HEK293 (cell line): Measurements from ENCODE around the gene CADM4.

ENCODE experiments used
- CTCF ChIA-PET: fragments of 350-600 bp; formaldehyde crosslinking; extraction: SDS; loops from one replicate; lab custom pipeline; 2021; ENCODE audit warnings: antibody characterized with exemption; lab: Yijun Ruan, JAX
- POLR2A ChIA-PET: fragments of 300-600 bp; formaldehyde crosslinking; extraction: SDS; loops from one replicate; lab custom pipeline; 2020; ENCODE audit warnings: antibody characterized with exemption, inconsistent platforms; lab: Yijun Ruan, JAX
- H3K27ac ChIP-seq: fragments of 200-500 bp; sonication (Bioruptor generic); 2 replicates; pipeline ENCODE4 v1.5.1; 2014; ENCODE audit warnings: low read depth, low read length, control low read depth, inconsistent platforms; ENCODE audit errors: extremely low read depth
- H3K36me3 ChIP-seq, 2 experiments: fragments of 200-500 bp in 1 of 2; sonication (Bioruptor generic) in 1 of 2; 1 replicate in 1 of 2; 2 replicates in 1 of 2; pipeline ENCODE4 v1.5.1; 2014 to 2017; ENCODE audit warnings: inconsistent platforms in 2 of 2, low read length in 2 of 2; ENCODE audit not compliant: control insufficient read depth in 2 of 2, insufficient read depth in 1 of 2
- H3K4me1 ChIP-seq: fragments of 200-500 bp; sonication (Bioruptor generic); 2 replicates; pipeline ENCODE4 v1.5.1; 2014; ENCODE audit warnings: mild to moderate bottlenecking, low read length, inconsistent platforms; ENCODE audit not compliant: control insufficient read depth, insufficient read depth
- H3K4me3 ChIP-seq: 2 replicates; pipeline ENCODE4 v1.5.1; 2011; ENCODE audit warnings: low read depth, mild to moderate bottlenecking, control low read depth, low read length, moderate library complexity
- H3K9me3 ChIP-seq: fragments of 200-500 bp; sonication (Bioruptor generic); 2 replicates; pipeline ENCODE4 v1.5.1; 2014; ENCODE audit warnings: low read depth, low read length, inconsistent platforms; ENCODE audit not compliant: control insufficient read depth, insufficient read depth
- BCL11A ChIP-seq: fragments of 450-650 bp; formaldehyde crosslinking; IDR thresholded peaks from 2 replicates; pipeline ENCODE4 v1.5.1; 2016; ENCODE audit warnings: low read depth, missing biosample characterization, missing genetic modification characterization
- GLIS1 ChIP-seq: fragments of 450-650 bp; formaldehyde crosslinking; IDR thresholded peaks from 2 replicates; pipeline ENCODE4 v1.5.1; 2016; ENCODE audit warnings: missing biosample characterization, missing genetic modification characterization
- KLF10 ChIP-seq: fragments of 450-650 bp; IDR thresholded peaks from 2 replicates; pipeline ENCODE4 v1.5.1; 2018; ENCODE audit warnings: missing biosample characterization, mild to moderate bottlenecking, missing genetic modification characterization
- KLF8 ChIP-seq: fragments of 450-650 bp; formaldehyde crosslinking; IDR thresholded peaks from 2 replicates; pipeline ENCODE4 v1.5.1; 2016; ENCODE audit warnings: missing biosample characterization, missing genetic modification characterization
- OSR2 ChIP-seq: fragments of 450-650 bp; formaldehyde crosslinking; IDR thresholded peaks from 2 replicates; pipeline ENCODE4 v1.5.1; 2016; ENCODE audit warnings: missing biosample characterization, missing genetic modification characterization
- SCRT2 ChIP-seq: fragments of 450-650 bp; formaldehyde crosslinking; IDR thresholded peaks from 2 replicates; pipeline ENCODE4 v1.5.1; 2016; ENCODE audit warnings: missing biosample characterization, missing genetic modification characterization
- SP3 ChIP-seq: fragments of 450-650 bp; formaldehyde crosslinking; IDR thresholded peaks from 2 replicates; pipeline ENCODE4 v1.5.1; 2016; ENCODE audit warnings: missing biosample characterization, missing genetic modification characterization
- YY2 ChIP-seq: fragments of 450-650 bp; formaldehyde crosslinking; IDR thresholded peaks from 2 replicates; pipeline ENCODE4 v1.5.1; 2016; ENCODE audit warnings: missing biosample characterization, missing genetic modification characterization
- ZNF10 ChIP-seq: fragments of 450-650 bp; formaldehyde crosslinking; IDR thresholded peaks from 2 replicates; pipeline ENCODE4 v1.5.1; 2017; ENCODE audit warnings: missing biosample characterization, missing genetic modification characterization
- ZNF155 ChIP-seq: fragments of 450-650 bp; formaldehyde crosslinking; IDR thresholded peaks from 2 replicates; pipeline ENCODE4 v1.5.1; 2016; ENCODE audit warnings: missing biosample characterization, missing genetic modification characterization
- ZNF157 ChIP-seq: fragments of 450-650 bp; formaldehyde crosslinking; IDR thresholded peaks from 2 replicates; pipeline ENCODE4 v1.5.1; 2016; ENCODE audit warnings: missing biosample characterization, missing genetic modification characterization
- ZNF2 ChIP-seq: fragments of 450-650 bp; formaldehyde crosslinking; IDR thresholded peaks from 2 replicates; pipeline ENCODE4 v1.5.1; 2016; ENCODE audit warnings: missing biosample characterization, missing genetic modification characterization
- ZNF24 ChIP-seq: fragments of 450-650 bp; formaldehyde crosslinking; IDR thresholded peaks from 2 replicates; pipeline ENCODE4 v1.5.1; 2016; ENCODE audit warnings: missing biosample characterization, missing genetic modification characterization
- ZNF248 ChIP-seq: fragments of 450-650 bp; formaldehyde crosslinking; IDR thresholded peaks from 2 replicates; pipeline ENCODE4 v1.5.1; 2017; ENCODE audit warnings: missing biosample characterization, missing genetic modification characterization
- ZNF335 ChIP-seq: fragments of 450-650 bp; formaldehyde crosslinking; conservative IDR thresholded peaks from 2 replicates; pipeline ENCODE4 v1.5.1; 2016; ENCODE audit warnings: missing biosample characterization, missing genetic modification characterization
- ZNF341 ChIP-seq: fragments of 450-650 bp; formaldehyde crosslinking; IDR thresholded peaks from 2 replicates; pipeline ENCODE4; 2016; ENCODE audit warnings: low read depth, missing biosample characterization, missing genetic modification characterization
- ZNF518A ChIP-seq: fragments of 450-650 bp; formaldehyde crosslinking; conservative IDR thresholded peaks from 2 replicates; pipeline ENCODE4 v1.5.1; 2016; ENCODE audit warnings: low read depth, missing biosample characterization, missing genetic modification characterization
- ZNF521 ChIP-seq: fragments of 450-650 bp; formaldehyde crosslinking; IDR thresholded peaks from 2 replicates; pipeline ENCODE4 v1.5.1; 2017; ENCODE audit warnings: missing biosample characterization, mild to moderate bottlenecking, missing genetic modification characterization
- ZNF624 ChIP-seq: fragments of 450-650 bp; formaldehyde crosslinking; IDR thresholded peaks from 2 replicates; pipeline ENCODE4 v1.5.1; 2017; ENCODE audit warnings: missing biosample characterization, missing genetic modification characterization
- ZNF768 ChIP-seq: fragments of 450-650 bp; formaldehyde crosslinking; IDR thresholded peaks from 2 replicates; pipeline ENCODE4 v1.5.1; 2018; ENCODE audit warnings: missing biosample characterization, mild to moderate bottlenecking, missing genetic modification characterization
- ZNF785 ChIP-seq: fragments of 450-650 bp; formaldehyde crosslinking; IDR thresholded peaks from 2 replicates; pipeline ENCODE4 v1.5.1; 2016; ENCODE audit warnings: missing biosample characterization, missing genetic modification characterization
- TF ChIP-seq, protein P1 (sequence below): fragments of 450-650 bp; formaldehyde crosslinking; IDR thresholded peaks from 2 replicates; pipeline ENCODE4 v1.5.1; 2017; ENCODE audit warnings: missing biosample characterization, mild to moderate bottlenecking, missing genetic modification characterization, moderate library complexity
- TF ChIP-seq, protein P2 (sequence below): fragments of 450-650 bp; formaldehyde crosslinking; IDR thresholded peaks from 2 replicates; pipeline ENCODE4 v1.5.1; 2016; ENCODE audit warnings: missing biosample characterization, missing genetic modification characterization
- TF ChIP-seq, protein P3 (sequence below): fragments of 450-650 bp; formaldehyde crosslinking; IDR thresholded peaks from 2 replicates; pipeline ENCODE4 v1.5.1; 2016; ENCODE audit warnings: missing biosample characterization, missing genetic modification characterization
- TF ChIP-seq, protein P4 (sequence below): fragments of 450-650 bp; IDR thresholded peaks from 2 replicates; pipeline ENCODE4 v1.5.1; 2018; ENCODE audit warnings: missing biosample characterization, missing genetic modification characterization
- TF ChIP-seq, protein P5 (sequence below): fragments of 450-650 bp; formaldehyde crosslinking; IDR thresholded peaks from 2 replicates; pipeline ENCODE4 v1.5.1; 2016; ENCODE audit warnings: missing biosample characterization, missing genetic modification characterization

Gene CADM4

DNA sequence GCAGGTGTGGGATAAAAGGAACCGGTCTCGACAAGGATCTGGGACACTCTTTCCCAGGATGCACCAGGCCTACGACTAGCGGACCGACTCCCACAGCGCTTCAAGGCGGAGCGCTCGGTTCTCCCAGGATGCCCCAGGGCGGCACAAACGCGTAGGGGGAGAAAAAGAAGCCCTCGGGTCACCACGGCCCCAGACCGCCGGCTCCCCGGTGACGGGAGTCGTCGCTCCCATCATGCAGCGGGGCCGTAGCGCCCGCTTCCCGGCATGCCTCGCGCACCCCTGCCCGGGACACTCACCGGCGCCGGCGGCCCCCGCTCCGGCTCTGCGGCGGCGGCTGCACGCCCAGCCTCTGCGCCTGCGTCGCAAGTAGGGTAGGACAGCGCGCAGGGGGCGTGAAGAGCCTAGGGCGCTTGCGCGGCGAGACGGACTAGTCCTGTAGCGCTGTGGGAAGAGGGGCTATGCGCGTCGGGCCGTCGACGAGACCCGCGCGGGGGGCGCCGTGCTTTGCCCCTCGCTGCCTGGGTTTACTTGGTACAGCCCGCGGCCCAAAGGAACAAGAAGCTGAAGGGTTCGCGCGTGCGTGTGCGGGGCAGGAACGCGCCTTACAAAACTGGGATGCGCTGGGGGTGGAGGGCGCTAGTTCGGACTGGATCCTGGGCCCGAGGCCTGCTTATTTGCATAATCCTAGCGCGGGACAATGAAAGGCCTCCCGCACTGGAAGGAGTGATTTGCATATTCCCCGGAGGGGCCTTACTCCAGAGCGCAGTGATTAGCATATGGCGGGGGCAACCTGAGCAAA, 20.2 kb downstream of the CADM4 start, which contains the start of gene ZNF428:
ZNF428 (minus strand) TSS at position 368 of the 799 bp plus-strand sequence. CDS start 5,325 bp downstream, outside the sequence.
- H3K9me3 ChIP-seq: no peaks in the 10 kb centered on the region
- ChIA-PET POLR2A (interaction anchor here (0.9 to 4.5 kb wide), 6 partner anchors 9 to 64 kb away, joined by 3 to 21 read pairs (median 5); no protein-coding TSS in a partner anchor), CTCF (interaction anchor here (0.8 to 1.5 kb wide), 4 partner anchors 22 to 147 kb away, joined by 4 read pairs; no protein-coding TSS in a partner anchor)
- peak within 1 kb of the TSS; percentile 99 for H3K27ac ChIP-seq
- peaks cover 21% of the 10 kb centered on the region for H3K4me1 ChIP-seq
- H3K4me3 ChIP-seq: peak within 1 kb of the TSS; percentile 49
- peaks cover 2 to 27% of the 10 kb centered on the region in 2 experiments for H3K36me3 ChIP-seq
- peak; percentile 81 for TF ChIP-seq ZNF10 (tag by site-specific recombination)
- TF ChIP-seq ZNF335 (tag by site-specific recombination): peak; percentile 86
- peak; percentile 81 for TF ChIP-seq KLF8 (tag by site-specific recombination)
- peak; percentile 36 for TF ChIP-seq ZNF24
- TF ChIP-seq SCRT2 (tag by site-specific recombination): no peak
- TF ChIP-seq, protein P1, sequence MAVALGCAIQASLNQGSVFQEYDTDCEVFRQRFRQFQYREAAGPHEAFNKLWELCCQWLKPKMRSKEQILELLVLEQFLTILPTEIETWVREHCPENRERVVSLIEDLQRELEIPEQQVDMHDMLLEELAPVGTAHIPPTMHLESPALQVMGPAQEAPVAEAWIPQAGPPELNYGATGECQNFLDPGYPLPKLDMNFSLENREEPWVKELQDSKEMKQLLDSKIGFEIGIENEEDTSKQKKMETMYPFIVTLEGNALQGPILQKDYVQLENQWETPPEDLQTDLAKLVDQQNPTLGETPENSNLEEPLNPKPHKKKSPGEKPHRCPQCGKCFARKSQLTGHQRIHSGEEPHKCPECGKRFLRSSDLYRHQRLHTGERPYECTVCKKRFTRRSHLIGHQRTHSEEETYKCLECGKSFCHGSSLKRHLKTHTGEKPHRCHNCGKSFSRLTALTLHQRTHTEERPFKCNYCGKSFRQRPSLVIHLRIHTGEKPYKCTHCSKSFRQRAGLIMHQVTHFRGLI: no peak; the same call in 1 of the 2 replicates
- TF ChIP-seq, protein P2, sequence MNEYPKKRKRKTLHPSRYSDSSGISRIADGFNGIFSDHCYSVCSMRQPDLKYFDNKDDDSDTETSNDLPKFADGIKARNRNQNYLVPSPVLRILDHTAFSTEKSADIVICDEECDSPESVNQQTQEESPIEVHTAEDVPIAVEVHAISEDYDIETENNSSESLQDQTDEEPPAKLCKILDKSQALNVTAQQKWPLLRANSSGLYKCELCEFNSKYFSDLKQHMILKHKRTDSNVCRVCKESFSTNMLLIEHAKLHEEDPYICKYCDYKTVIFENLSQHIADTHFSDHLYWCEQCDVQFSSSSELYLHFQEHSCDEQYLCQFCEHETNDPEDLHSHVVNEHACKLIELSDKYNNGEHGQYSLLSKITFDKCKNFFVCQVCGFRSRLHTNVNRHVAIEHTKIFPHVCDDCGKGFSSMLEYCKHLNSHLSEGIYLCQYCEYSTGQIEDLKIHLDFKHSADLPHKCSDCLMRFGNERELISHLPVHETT (tag by site-specific recombination): peak; percentile 70; the same call in 1 of the 2 replicates
- TF ChIP-seq, protein P3, sequence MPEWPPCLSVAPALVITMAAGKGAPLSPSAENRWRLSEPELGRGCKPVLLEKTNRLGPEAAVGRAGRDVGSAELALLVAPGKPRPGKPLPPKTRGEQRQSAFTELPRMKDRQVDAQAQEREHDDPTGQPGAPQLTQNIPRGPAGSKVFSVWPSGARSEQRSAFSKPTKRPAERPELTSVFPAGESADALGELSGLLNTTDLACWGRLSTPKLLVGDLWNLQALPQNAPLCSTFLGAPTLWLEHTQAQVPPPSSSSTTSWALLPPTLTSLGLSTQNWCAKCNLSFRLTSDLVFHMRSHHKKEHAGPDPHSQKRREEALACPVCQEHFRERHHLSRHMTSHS: no peak
- TF ChIP-seq, protein P4, sequence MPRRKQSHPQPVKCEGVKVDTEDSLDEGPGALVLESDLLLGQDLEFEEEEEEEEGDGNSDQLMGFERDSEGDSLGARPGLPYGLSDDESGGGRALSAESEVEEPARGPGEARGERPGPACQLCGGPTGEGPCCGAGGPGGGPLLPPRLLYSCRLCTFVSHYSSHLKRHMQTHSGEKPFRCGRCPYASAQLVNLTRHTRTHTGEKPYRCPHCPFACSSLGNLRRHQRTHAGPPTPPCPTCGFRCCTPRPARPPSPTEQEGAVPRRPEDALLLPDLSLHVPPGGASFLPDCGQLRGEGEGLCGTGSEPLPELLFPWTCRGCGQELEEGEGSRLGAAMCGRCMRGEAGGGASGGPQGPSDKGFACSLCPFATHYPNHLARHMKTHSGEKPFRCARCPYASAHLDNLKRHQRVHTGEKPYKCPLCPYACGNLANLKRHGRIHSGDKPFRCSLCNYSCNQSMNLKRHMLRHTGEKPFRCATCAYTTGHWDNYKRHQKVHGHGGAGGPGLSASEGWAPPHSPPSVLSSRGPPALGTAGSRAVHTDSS: peak; percentile 0; the same call in 1 of the 2 replicates
- TF ChIP-seq ZNF157: no peak
- no peak for TF ChIP-seq ZNF248 (tag by site-specific recombination)
- TF ChIP-seq ZNF341: peak; percentile 77; the same call in 1 of the 2 replicates
- TF ChIP-seq ZNF2: peak; percentile 85
- peak; percentile 85 for TF ChIP-seq GLIS1 (tag by site-specific recombination)
- TF ChIP-seq SP3 (tag by site-specific recombination): peak; percentile 70
- no peak for TF ChIP-seq ZNF624 (tag by site-specific recombination)
- no peak for TF ChIP-seq ZNF155 (tag by site-specific recombination)
- TF ChIP-seq ZNF518A (tag by site-specific recombination): peak; percentile 53; the same call in 1 of the 2 replicates
- TF ChIP-seq ZNF521 (tag by site-specific recombination): no peak
- TF ChIP-seq BCL11A (tag by site-specific recombination): no peak
- TF ChIP-seq, protein P5, sequence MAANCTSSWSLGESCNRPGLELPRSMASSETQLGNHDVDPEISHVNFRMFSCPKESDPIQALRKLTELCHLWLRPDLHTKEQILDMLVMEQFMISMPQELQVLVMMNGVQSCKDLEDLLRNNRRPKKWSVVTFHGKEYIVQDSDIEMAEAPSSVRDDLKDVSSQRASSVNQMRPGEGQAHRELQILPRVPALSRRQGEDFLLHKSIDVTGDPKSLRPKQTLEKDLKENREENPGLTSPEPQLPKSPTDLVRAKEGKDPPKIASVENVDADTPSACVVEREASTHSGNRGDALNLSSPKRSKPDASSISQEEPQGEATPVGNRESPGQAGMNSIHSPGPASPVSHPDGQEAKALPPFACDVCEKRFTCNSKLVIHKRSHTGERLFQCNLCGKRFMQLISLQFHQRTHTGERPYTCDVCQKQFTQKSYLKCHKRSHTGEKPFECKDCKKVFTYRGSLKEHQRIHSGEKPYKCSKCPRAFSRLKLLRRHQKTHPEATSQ (tag by site-specific recombination): peak; percentile 88; the same call in 1 of the 2 replicates
- TF ChIP-seq ZNF785 (tag by site-specific recombination): no peak; the same call in 1 of the 2 replicates
- 0 out of 2 replicates have a peak, but pooled peaks have one; percentile 39 for TF ChIP-seq YY2 (tag by site-specific recombination)
- 0 out of 2 replicates have a peak, but pooled peaks have one; percentile 75 for TF ChIP-seq KLF10
- no peak for TF ChIP-seq ZNF768 (tag by site-specific recombination)
- TF ChIP-seq OSR2 (tag by site-specific recombination): no peak
